GM12878 (cell line): Measurements from ENCODE around the gene OR5V1. TPM values are rescaled to one million over a fixed set of nuclear protein-coding genes. Genes with fewer than 3 reads are reported as not detected.

Source experiments
- ATAC-seq: fragments of 200-7000 bp; cut with Tn5 transposase; 3 replicates; pipeline ENCODE4 v1.9.1; 2020; ENCODE audit warnings: mild to moderate bottlenecking, moderate library complexity
- BruUV-seq: library from RNA; stranded (reverse); fragments of 400-500 nt; replicated peaks from 2 replicates; lab custom pipeline; 2021; lab: Mats Ljungman, UMichigan
- CTCF ChIA-PET: fragments of 300-600 bp; sonication (Branson Sonifier 250); formaldehyde crosslinking; extraction: SDS; loops from one replicate; lab custom pipeline; 2021; ENCODE audit warnings: inconsistent platforms; lab: Yijun Ruan, JAX
- POLR2A ChIA-PET: fragments of 350-600 bp; formaldehyde crosslinking; extraction: SDS; loops from one replicate; lab custom pipeline; 2021; ENCODE audit warnings: inconsistent platforms; lab: Charles Lee
- RAD21 ChIA-PET: fragments of 300-600 bp; sonication (Branson Sonifier 250); formaldehyde crosslinking; loops from one replicate; lab custom pipeline; 2023; ENCODE audit warnings: antibody characterized with exemption; ENCODE audit not compliant: unreplicated experiment; lab: Charles Lee
- SMC1A ChIA-PET: fragments of 300-600 bp; sonication (Branson Sonifier 250); formaldehyde crosslinking; loops from one replicate; lab custom pipeline; 2023; ENCODE audit not compliant: unreplicated experiment, uncharacterized antibody; lab: Charles Lee
- DNase-seq: peaks from one replicate; pipeline ENCODE4 v3.0.0-alpha.2; 2011; ENCODE audit warnings: low read depth, low spot score
- FAIRE-seq: peaks from 3 replicates; lab custom pipeline; 2011; peaks lifted over from hg19 to GRCh38; lab: Jason Lieb, UNC
- H2AFZ ChIP-seq: 2 replicates; pipeline ENCODE4 v1.6.0; 2011; ENCODE audit warnings: low read depth, low read length, control low read depth; ENCODE audit not compliant: control insufficient read depth
- H3K27ac ChIP-seq: 2 replicates; pipeline ENCODE4 v1.5.1; 2011; ENCODE audit warnings: control low read depth; ENCODE audit not compliant: control insufficient read depth, insufficient read depth
- H3K27me3 ChIP-seq, 2 experiments: replicated peaks in 1 of 2; 2 replicates each; pipeline versions ENCODE4 v1.6.0 to v1.6.1; 2011; ENCODE audit warnings: low read length in 1 of 2; ENCODE audit not compliant: control insufficient read depth in 2 of 2, insufficient read depth in 2 of 2
- H3K36me3 ChIP-seq, 2 experiments: 2 replicates each; pipeline ENCODE4 v1.5.1; 2011; ENCODE audit warnings: low read length in 1 of 2; ENCODE audit not compliant: control insufficient read depth in 2 of 2, insufficient read depth in 2 of 2
- H3K4me1 ChIP-seq: 2 replicates; pipeline ENCODE4 v1.6.1; 2011; ENCODE audit warnings: mild to moderate bottlenecking, low read length, moderate library complexity, mixed read lengths; ENCODE audit not compliant: control insufficient read depth, insufficient read depth
- H3K4me2 ChIP-seq: 2 replicates; pipeline ENCODE4 v1.6.0; 2011; ENCODE audit warnings: control low read depth; ENCODE audit not compliant: control insufficient read depth, insufficient read depth
- H3K4me3 ChIP-seq: fragments of 200-600 bp; sonication (generic); 2 replicates; pipeline ENCODE4 v1.5.1; 2016
- H3K79me2 ChIP-seq: 2 replicates; pipeline ENCODE4 v1.6.0; 2011; ENCODE audit warnings: low read length; ENCODE audit not compliant: control insufficient read depth, insufficient read depth
- H3K9ac ChIP-seq: 2 replicates; pipeline ENCODE4 v1.8.0; 2011; ENCODE audit warnings: low read length, control low read depth, mixed read lengths; ENCODE audit not compliant: control insufficient read depth, insufficient read depth
- H3K9me3 ChIP-seq: replicated peaks from 3 replicates; pipeline ENCODE4 v1.5.1; 2011; ENCODE audit warnings: mild to moderate bottlenecking, low read length; ENCODE audit not compliant: control insufficient read depth, insufficient read depth
- H4K20me1 ChIP-seq: 2 replicates; pipeline ENCODE4 v1.6.0; 2011; ENCODE audit not compliant: control insufficient read depth, insufficient read depth
- POLR2AphosphoS2 ChIP-seq: IDR thresholded peaks from 2 replicates; pipeline ENCODE4 v1.6.1; 2011; ENCODE audit warnings: low read depth, mild to moderate bottlenecking, low read length, improper control_type of control experiment, moderate library complexity
- SMAD1 ChIP-seq: fragments of 450-650 bp; IDR thresholded peaks from 2 replicates; pipeline ENCODE4 v1.6.1; 2018; ENCODE audit warnings: mild to moderate bottlenecking, low read depth; ENCODE audit not compliant: partially characterized antibody
- WRNIP1 ChIP-seq: IDR thresholded peaks from 2 replicates; pipeline ENCODE4 v1.6.1; 2011; ENCODE audit warnings: low read depth, low read length, improper control_type of control experiment, borderline replicate concordance
- WGBS: methylation state at CpG from one replicate; pipeline ENCODE4 v1.1.6; 2016; ENCODE audit warnings: low lambda C conversion rate; ENCODE audit not compliant: insufficient replicate concordance, insufficient coverage; ENCODE audit errors: missing lambda C conversion rate; 5-methylcytosine and 5-hydroxymethylcytosine counted together
- in situ Hi-C: fragments of 300-500 bp; cut with MboI; formaldehyde crosslinking; loops from 9 replicates; pipeline ENCODE4 v1.14.3; 2018; ENCODE audit warnings: mixed read lengths
- intact Hi-C: fragments of 100-400 bp; cut with micrococcal nuclease; formaldehyde crosslinking; loops from one replicate; pipeline ENCODE4 v1.14.2; 2022; ENCODE audit not compliant: unreplicated experiment
- polyA plus RNA-seq, 11 experiments: library from polyadenylated mRNA; depleted of rRNA in 4 of 11; unstranded in 6 of 11; stranded (reverse) in 5 of 11; fragments of >200 nt; fragmentation: Nextera tagmentation in 4 of 11; fragmentation: Illumina TruSeq in 1 of 11; extraction: Ambion mirVana in 4 of 11; extraction: Trizol in 1 of 11; gene quantifications; 1 replicate in 1 of 11; 2 replicates in 10 of 11; pipeline versions ENCODE4 v1.2.1 to v1.2.3, GENCODE V29; 2011 to 2016; ENCODE audit warnings: inconsistent platforms in 2 of 11, missing spikeins in 2 of 11, low read depth in 1 of 11
- total RNA-seq, 4 experiments: library from RNA; depleted of rRNA in 3 of 4; stranded (reverse); fragments of >200 nt in 3 of 4; fragmentation: Illumina TruSeq in 1 of 4; extraction: Trizol in 1 of 4; gene quantifications; 2 replicates each; pipeline versions ENCODE4 v1.2.1 to v1.2.3, GENCODE V29; 2013 to 2021

The OR5V1 gene
- total and polyA plus RNA-seq, 10 of the 15 experiments (the other 5 are each of a cell fraction or from before 2014, with no cell fraction given) = not detected

GRCh38 chr6:29414588-29414987 is 45.9 kb upstream of the OR5V1 start, which contains the start of gene OR12D1:
Gene OR12D1 (plus strand): TSS chr6:29414928.
- DNase-seq (no peak), FAIRE-seq (no peak), ATAC-seq (no peak)
- ChIA-PET RAD21 (no interaction called here), SMC1A (no interaction called here), POLR2A (no interaction called here), CTCF (no interaction called here)
- Histone ChIP-seq H2AFZ (no peak within 1 kb of the TSS), H3K27me3 (no peaks in the 10 kb centered on the region), H3K4me1 (no peaks in the 10 kb centered on the region), H3K27ac (no peak within 1 kb of the TSS), H3K9me3 (no peaks in the 10 kb centered on the region), H3K36me3 (no peaks in the 10 kb centered on the region), H4K20me1 (no peaks in the 10 kb centered on the region), H3K9ac (no peak within 1 kb of the TSS), H3K4me2 (no peak within 1 kb of the TSS), H3K79me2 (no peaks in the 10 kb centered on the region), H3K4me3 (no peak within 1 kb of the TSS)
- intact Hi-C loops = no loop called here
- BruUV-seq = no TSS peak
- no peak for TF ChIP-seq SMAD1
- in situ Hi-C loops = no loop called here

- ChIA-PET POLR2A (no interaction called here), SMC1A (no interaction called here), RAD21 (no interaction called here)
- in situ Hi-C loops (no loop called here), intact Hi-C loops (no loop called here)
- Histone ChIP-seq H3K4me2 (no peak overlapping the region), H3K27ac (no peak overlapping the region), H3K36me3 (no peaks in the 10 kb centered on the region), H3K79me2 (no peaks in the 10 kb centered on the region), H3K4me1 (no peaks in the 10 kb centered on the region), H3K9ac (no peak overlapping the region), H4K20me1 (no peaks in the 10 kb centered on the region), H3K4me3 (no peak overlapping the region), H2AFZ (no peak overlapping the region)
- ATAC-seq = no peak
- 0% methylated on average over 1 of the region's 1 CpG for WGBS
- TF ChIP-seq WRNIP1 = no peak
- no peak for TF ChIP-seq POLR2AphosphoS2
- TF ChIP-seq, all 136 proteins: peak for 0
- no peaks in the 10 kb centered on the region for H3K27me3 ChIP-seq
- DNase-seq = no peak
- CTCF ChIA-PET = no interaction called here
- H3K9me3 ChIP-seq = no peaks in the 10 kb centered on the region
- no TSS peak for BruUV-seq
- FAIRE-seq = no peak
Observed at GRCh38 chr6:29403801-29404200, 35.1 kb upstream of the OR5V1 start.
